SW480 (cell line): ENCODE results near the gene ZNF385B.
A peak's percentile ranks its signal among the peaks of the same experiment; 100 is the strongest.

ENCODE experiments used
- DNase-seq: peaks from one replicate; pipeline ENCODE4 v3.0.0-alpha.2; 2016; ENCODE audit warnings: low spot score

Gene ZNF385B

DNA sequence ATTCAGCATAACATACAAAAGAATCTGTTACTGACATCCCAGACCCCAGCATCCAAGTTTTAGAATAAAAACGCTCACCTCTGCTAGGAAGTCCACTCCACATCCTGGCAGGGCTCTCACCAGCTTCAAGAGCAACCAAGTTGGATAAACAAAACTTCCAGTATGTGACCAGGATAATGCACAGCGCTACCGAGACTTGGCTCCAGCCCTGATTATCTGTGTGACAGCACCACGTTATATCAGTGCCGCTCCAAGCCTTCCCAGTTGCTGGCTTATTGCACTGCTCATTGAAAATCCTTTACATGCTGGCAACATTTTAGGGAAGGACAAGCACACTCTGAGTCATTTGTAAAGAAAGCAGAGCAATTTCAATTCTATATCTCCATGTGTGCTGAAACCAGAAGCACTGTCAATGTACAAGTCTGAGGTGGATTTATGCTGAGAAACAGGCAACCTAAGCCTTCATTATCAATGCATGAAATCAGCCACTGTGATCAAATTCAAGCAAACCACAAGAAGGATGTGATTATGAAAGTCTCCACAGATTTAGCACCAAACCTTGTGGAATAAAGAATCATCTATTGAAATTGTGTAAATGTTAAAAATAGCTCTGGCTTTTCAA is 115.7 kb downstream of the ZNF385B start:
- no peak for DNase-seq

GRCh38 chr2:179744401-179744800 is 117.0 kb downstream of the ZNF385B start:
- DNase-seq: no peak

DNA sequence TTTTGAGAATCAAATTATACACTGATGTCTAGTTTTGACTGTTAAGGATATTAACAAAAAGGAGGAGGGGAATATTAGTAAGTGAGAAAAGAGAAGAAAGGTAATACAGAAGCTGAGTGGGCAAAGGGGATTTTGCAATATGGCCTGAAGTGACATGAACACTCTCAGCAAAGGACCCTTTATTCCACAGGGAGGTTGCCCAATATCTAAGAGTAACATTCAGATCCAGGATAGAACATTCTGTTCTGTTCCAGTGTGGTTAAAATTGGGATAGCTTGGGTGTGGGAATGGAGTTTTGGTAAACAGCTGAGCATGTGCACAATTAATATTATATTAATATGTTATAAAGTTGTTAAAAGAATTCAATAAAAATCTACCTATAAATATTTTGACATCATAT is 120.1 kb downstream of the ZNF385B start:
- DNase-seq: no peak

- no peak for DNase-seq
Measured at GRCh38 chr2:179729966-179730365, 131.4 kb downstream of the ZNF385B start.

DNA sequence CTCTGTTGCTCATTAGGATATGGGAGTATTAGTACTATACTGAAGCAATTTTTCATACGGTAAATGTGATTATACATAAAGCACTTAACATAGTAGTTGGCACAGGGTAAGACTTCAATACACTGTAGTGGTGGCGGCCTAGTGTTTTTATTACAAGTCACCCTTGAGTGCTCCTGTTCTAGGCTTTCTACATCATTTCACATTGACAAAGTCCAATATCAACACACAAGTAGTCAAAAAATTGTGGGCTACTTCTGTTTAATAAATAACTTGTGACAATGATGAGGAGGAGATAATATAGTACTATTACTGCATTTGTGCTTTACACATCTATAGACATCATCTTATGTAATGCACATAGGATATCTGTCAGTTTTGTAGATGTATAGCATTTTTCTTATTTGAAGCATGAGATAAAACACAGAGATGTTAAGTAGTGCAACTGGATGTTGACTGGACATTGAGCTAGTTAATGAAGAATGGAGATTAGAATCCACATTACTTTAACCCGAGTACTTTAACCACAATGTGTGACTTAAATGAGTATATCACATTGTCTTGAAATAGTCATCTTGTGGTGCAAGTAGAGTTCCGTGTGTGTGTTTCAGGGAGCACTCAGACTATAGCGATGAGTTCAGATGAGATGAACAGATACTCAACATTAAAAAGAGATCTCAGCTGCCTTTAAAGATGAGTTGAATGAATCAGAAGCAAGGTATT is 134.8 kb downstream of the ZNF385B start:
- DNase-seq: no peak

- no peak for DNase-seq
Measured at GRCh38 chr2:179724403-179724802, 137.0 kb downstream of the ZNF385B start.

- no peak for DNase-seq
Measured at GRCh38 chr2:179720173-179720772, 141.1 kb downstream of the ZNF385B start.

DNA sequence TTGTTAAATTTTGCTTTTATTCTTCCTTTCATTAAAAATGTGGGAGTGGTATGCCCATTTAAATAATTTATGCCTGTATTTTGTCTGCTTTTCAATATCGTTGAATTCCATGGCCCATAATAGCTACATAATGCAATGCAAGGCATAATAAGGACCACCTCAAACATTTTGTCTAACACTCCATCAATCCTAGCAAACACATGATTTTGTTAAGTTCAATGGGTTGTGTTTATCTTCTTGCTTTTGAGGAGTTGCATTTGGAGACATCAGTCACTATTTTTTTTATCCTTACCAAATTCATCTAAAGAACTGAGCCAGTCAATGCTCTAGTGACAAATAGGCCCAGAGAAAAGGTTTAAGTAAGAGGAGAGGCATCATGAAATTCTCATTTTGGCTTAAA is 145.5 kb downstream of the ZNF385B start:
- no peak for DNase-seq

GRCh38 chr2:179715196-179715595 is 146.2 kb downstream of the ZNF385B start:
- DNase-seq: no peak

GRCh38 chr2:179712825-179713224 is 148.6 kb downstream of the ZNF385B start:
- DNase-seq: no peak

- DNase-seq: peak; percentile 20
Measured at GRCh38 chr2:179711375-179711774, 150.0 kb downstream of the ZNF385B start.

DNA sequence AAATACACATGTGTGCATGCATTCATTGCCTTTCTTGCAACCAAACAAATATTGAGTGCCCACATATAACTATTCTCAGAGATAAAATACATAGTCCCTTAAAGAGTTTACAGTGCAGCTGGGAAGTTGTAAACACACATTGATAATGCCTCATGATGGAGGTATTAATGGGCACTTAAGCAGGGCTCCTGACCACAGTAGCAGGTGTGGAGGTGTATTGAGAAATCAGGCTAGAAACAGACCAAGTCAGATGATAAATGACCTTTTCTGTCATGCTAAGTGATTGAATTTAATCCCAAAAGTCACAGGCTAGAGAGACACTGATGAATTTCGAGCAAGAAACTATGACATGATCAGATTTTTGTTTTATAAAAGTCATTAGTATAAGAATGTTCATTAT is 157.7 kb downstream of the ZNF385B start:
- no peak for DNase-seq

DNA sequence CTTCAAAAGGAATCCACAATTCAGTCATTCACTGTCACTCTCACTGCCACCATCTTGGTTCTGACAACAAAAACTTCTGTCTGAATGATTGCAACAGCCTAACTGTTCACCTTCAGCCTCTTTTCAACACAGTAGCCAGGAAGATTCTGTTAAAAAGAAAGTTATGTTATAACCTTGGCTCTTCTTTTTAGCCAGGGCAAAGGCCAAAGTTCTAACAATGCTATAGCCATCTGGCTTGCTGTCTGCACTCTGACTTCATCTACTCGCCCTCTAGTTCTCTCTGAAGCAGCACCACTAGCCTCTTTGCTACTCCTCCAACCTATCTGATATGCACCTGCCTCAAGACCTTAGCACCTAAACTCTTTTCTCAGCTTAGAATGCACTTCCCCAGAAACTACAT is 158.5 kb downstream of the ZNF385B start:
- DNase-seq: no peak

DNA sequence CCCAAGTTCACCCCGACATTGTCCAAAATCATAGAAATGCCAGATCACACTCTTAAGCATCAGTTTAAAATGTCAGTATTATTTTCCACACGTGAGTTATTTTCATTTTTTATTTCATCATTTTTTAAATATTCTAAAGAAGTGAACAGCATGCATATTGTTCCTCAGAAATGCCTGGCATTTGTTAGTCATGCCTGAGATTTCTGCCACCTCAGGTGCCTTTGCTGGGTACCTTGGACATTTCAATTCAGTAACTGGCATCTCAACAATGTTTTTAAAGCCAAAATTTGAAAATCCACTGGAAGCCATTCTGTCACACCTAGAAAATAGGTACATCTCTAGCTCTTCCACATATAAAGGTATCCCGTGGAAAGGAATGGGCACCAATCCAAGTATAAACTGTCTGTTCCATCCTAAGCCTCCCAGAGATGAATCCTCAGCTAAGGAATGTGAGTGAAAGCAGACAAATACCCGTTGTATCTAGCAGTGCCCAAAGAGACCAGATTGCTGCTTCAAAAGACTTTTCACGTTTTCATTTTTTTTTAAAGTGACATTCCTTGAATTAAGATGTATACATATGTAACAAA is 159.8 kb downstream of the ZNF385B start:
- DNase-seq: no peak

- DNase-seq: no peak
Measured at GRCh38 chr2:179695486-179695885, 165.9 kb downstream of the ZNF385B start.

- peak; percentile 4 for DNase-seq
Measured at GRCh38 chr2:179694963-179695362, 166.4 kb downstream of the ZNF385B start.

GRCh38 chr2:179692610-179693009 is 168.8 kb downstream of the ZNF385B start:
- no peak for DNase-seq

DNA sequence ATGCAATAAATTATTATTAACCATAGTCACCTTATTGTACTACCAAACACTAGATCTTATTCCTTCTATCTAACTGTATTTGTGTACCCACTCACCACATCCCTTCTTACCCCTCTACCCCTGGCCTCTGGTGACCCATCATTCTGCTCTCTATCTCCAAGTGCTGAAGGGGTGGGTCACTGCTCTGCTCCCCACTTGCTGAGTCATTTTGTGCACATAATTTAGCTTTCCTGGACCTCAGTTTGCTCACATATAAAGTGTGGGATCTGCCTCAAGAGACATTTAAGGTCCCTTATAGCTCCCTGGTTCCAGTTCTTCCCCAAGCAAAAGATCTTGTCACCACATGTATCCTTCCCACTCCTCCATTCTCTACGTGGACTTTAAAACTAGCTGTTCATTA is 169.4 kb downstream of the ZNF385B start:
- DNase-seq: no peak

- DNase-seq: no peak
Measured at GRCh38 chr2:179691235-179691634, 170.2 kb downstream of the ZNF385B start.

GRCh38 chr2:179686718-179687342 is 174.6 kb downstream of the ZNF385B start:
- no peak for DNase-seq

DNA sequence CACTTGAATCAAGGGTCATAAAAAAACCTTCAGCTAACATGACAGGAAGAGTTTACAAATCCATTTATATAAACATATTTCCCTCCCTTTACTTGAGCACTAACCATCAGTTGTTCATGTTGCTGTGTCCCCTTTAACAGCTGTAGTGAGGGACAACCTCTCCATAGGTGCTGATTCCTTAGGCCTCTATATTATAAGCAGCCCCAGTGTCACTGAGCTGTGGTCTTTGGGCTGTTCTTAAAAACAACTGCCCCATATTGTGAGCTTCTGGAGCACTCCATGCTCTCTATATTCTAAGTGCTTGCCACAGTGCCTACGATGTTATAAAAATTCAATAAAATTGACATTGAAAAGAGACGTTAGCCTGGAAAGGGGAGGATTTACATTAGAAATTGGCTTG is 175.3 kb downstream of the ZNF385B start:
- DNase-seq: no peak

DNA sequence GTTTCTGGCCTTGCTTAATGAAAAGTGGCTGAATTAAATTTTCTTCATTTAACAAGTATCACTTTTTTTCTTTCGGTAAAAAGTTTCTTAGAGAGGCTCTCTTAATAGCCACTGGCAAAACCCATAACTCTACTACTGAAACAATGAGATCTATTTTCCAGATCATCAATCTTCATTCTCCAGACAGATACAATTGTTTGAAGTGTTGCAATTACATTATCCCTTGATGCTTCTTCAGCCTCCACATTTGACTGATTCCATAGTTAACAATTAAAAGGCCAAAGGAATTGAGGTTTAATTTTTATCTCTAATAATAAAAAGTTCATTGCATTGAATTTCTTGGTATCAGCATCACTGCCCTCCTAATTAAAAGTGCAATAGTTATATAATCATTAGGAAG is 176.3 kb downstream of the ZNF385B start:
- no peak for DNase-seq

DNA sequence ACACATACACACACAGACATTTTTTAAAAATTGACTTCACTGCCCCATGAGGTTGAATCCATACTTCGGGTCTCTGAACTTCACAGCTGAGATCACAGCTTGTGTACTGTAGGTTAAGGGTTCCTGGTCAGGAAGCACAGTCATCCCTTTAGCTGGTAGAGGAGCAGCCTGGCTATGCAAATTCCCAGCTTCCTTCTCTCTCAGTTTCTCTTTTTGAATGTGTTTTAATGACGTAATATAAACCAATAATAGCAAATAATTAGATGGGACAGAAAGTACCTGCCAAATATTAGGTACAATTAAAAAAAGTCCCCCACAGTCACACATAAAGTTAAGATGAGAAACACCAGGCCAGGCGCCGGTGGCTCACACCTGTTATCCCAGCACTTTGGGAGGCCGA is 178.7 kb downstream of the ZNF385B start:
- no peak for DNase-seq
